ENCODE data around the gene ZNF341.

GRCh38 chr20:33771938-33772337 lies 40.1 kb downstream of the ZNF341 start:
- TF ChIP-seq POLR2A (IDR thresholded peaks at IDR 0.05; ENCODE audit: low read length) (no peak), GATA1 (IDR thresholded peaks at IDR 0.05; ENCODE audit: low read depth, low read length) (no peak)
